ENCODE measurements around the gene CD207. TPM values are rescaled to one million over a fixed set of nuclear protein-coding genes. Genes with fewer than 3 reads are reported as not detected.
A peak's percentile ranks its signal among the peaks of the same experiment; 100 is the strongest.

CD207 gene
- total and polyA plus RNA-seq, 2 experiments from 2014 or later, result not detected

DNA sequence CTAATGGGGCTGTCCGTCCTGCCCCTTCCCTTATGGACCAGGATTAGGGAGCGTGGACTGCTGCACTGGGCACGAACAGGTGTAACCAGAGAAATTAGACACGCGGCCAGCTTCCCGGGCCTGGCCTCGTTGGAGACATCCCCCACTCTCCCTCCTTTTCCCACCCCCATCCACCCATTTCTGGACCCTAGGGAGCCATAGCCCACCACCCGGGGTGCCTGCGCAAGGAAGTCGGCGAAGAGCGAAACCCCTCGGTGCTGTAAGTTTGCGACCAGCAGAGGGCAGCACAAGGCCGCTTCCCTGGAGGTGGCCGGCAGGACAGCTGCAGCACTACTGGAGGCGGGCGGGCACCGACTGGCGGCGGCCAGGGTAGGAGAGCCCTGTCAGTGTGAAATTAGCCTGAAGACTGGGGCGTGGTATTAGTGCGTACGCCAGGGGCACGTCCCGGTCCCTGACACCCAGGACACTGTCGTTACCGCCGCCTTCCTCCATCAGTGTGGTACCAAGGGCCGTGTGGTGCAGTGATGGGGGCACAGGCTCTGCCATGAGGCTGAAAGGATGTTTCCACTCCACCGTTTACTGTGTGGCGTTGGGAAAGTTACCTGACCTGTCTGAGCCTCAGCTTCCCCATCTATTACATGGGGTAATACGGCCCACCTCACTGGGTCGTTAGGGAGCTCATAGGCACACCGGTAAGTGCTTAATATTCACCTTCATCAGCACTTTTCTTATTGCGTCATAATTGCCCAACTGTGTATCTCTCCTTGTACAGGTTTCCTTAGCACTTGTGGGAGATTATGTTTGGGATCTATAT is 36.0 kb upstream of the CD207 start:
- Histone ChIP-seq H4K20me1 (ENCODE audit: insufficient read depth, poor library complexity, severe bottlenecking) (no peaks in the 10 kb centered on the region), H3K79me2 (no peaks in the 10 kb centered on the region), H3K27ac (no peak overlapping the region), H3K4me2 (peak overlapping the region; percentile 63), H3K4me3 (no peak overlapping the region), H2AFZ (no peak overlapping the region), H3K4me1 (ENCODE audit: insufficient read depth) (no peaks in the 10 kb centered on the region), H3K36me3 (replicated peaks; ENCODE audit: insufficient read depth, low read depth) (no peaks in the 10 kb centered on the region), H3K27me3 (peaks cover 62% of the 10 kb centered on the region), H3K9me3 (ENCODE audit: low read depth) (no peaks in the 10 kb centered on the region), H3K9me2 (replicated peaks; ENCODE audit: insufficient read depth) (no peaks in the 10 kb centered on the region)
- no peak for TF ChIP-seq EZH2phosphoT487 (IDR thresholded peaks at IDR 0.05; ENCODE audit: low read depth, severe bottlenecking, unreplicated experiment)
- peak; percentile 97 for TF ChIP-seq CTCF (IDR thresholded peaks at IDR 0.05; ENCODE audit: poor library complexity)
- 16% methylated on average over 34 of the region's 36 CpGs for WGBS (ENCODE audit: low lambda C conversion rate, missing lambda C conversion rate)
- DNase-seq (ENCODE audit: low spot score), result peak; percentile 90

GRCh38 chr2:70870790-70871189 is 35.2 kb upstream of the CD207 start:
- Histone ChIP-seq H3K36me3 (replicated peaks; ENCODE audit: insufficient read depth, low read depth) (no peaks in the 10 kb centered on the region), H2AFZ (no peak overlapping the region), H3K79me2 (no peaks in the 10 kb centered on the region), H3K27me3 (peaks cover 60% of the 10 kb centered on the region), H3K27ac (no peak overlapping the region), H3K9me2 (replicated peaks; ENCODE audit: insufficient read depth) (no peaks in the 10 kb centered on the region), H3K4me1 (ENCODE audit: insufficient read depth) (no peaks in the 10 kb centered on the region), H3K4me3 (no peak overlapping the region), H4K20me1 (ENCODE audit: insufficient read depth, poor library complexity, severe bottlenecking) (no peaks in the 10 kb centered on the region), H3K9me3 (ENCODE audit: low read depth) (no peaks in the 10 kb centered on the region), H3K4me2 (no peak overlapping the region)
- DNase-seq (ENCODE audit: low spot score), result no peak
- TF ChIP-seq CTCF (IDR thresholded peaks at IDR 0.05; ENCODE audit: poor library complexity), result no peak
- no peak for TF ChIP-seq EZH2phosphoT487 (IDR thresholded peaks at IDR 0.05; ENCODE audit: low read depth, severe bottlenecking, unreplicated experiment)
- TF ChIP-seq EZH2 (IDR thresholded peaks at IDR 0.05; ENCODE audit: borderline replicate concordance), result no peak
- WGBS (ENCODE audit: low lambda C conversion rate, missing lambda C conversion rate), result 63% methylated on average over 5 of the region's 5 CpGs

DNA sequence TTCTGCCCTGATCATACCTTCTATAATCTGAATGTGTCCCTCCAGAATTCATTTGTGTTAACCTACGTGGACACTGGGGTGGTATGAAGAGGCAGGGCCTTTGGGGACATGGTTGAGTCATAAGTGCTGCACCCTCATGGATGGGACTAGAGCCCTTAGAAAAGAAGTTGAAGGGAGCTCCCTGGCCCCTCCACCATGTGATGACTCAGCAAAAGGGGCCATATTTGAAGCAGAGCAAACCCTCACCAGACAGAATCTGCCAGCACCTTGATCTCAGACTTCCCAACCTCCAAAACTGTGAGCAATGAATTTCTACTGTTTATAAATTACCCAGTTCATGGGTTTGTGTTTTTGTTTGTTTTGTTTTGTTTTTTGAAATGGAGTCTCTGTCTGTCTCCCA is 33.4 kb upstream of the CD207 start:
- no peak overlapping the region for H3K4me3 ChIP-seq
- H3K27me3 ChIP-seq, result peaks cover 55% of the 10 kb centered on the region
- H3K4me2 ChIP-seq, result no peak overlapping the region
- H3K9me3 ChIP-seq (ENCODE audit: low read depth), result no peaks in the 10 kb centered on the region
- DNase-seq (ENCODE audit: low spot score), result no peak
- no peaks in the 10 kb centered on the region for H3K4me1 ChIP-seq (ENCODE audit: insufficient read depth)
- H2AFZ ChIP-seq, result no peak overlapping the region
- TF ChIP-seq CTCF (IDR thresholded peaks at IDR 0.05; ENCODE audit: poor library complexity) (no peak), EZH2phosphoT487 (IDR thresholded peaks at IDR 0.05; ENCODE audit: low read depth, severe bottlenecking, unreplicated experiment) (no peak), EZH2 (IDR thresholded peaks at IDR 0.05; ENCODE audit: borderline replicate concordance) (no peak)
- WGBS (ENCODE audit: low lambda C conversion rate, missing lambda C conversion rate), result 56% methylated on average over 1 of the region's 1 CpG
- H3K27ac ChIP-seq, result no peak overlapping the region
- H4K20me1 ChIP-seq (ENCODE audit: insufficient read depth, poor library complexity, severe bottlenecking), result no peaks in the 10 kb centered on the region
- H3K36me3 ChIP-seq (replicated peaks; ENCODE audit: insufficient read depth, low read depth), result no peaks in the 10 kb centered on the region
- H3K9me2 ChIP-seq (replicated peaks; ENCODE audit: insufficient read depth), result no peaks in the 10 kb centered on the region
- no peaks in the 10 kb centered on the region for H3K79me2 ChIP-seq
